Upper lobe of left lung (tissue), 6 donors: ENCODE results near the gene ILKAP. TPM values are rescaled to one million over a fixed set of nuclear protein-coding genes. Genes with fewer than 3 reads are reported as not detected.

Source experiments
- ATAC-seq, 2 donors: fragments of 200-7000 bp; cut with Tn5 transposase; one replicate each; pipeline ENCODE4 v1.9.1; 2022; ENCODE audit warnings: mild to moderate bottlenecking in 2 of 2, moderate library complexity in 2 of 2; ENCODE audit not compliant: low FRiP score in 2 of 2
- DNase-seq, 2 donors: peaks; one replicate each; pipeline ENCODE4 v3.0.0-alpha.2; 2019 to 2020
- H3K27ac ChIP-seq, 4 donors: fragments of 200-600 bp; sonication (generic); one replicate each; pipeline ENCODE4 v1.5.1; 2016 to 2019
- H3K27me3 ChIP-seq, 4 donors: fragments of 200-600 bp; sonication (generic); one replicate each; pipeline ENCODE4 v1.5.1; 2017 to 2019
- H3K36me3 ChIP-seq, 4 donors: fragments of 200-600 bp; sonication (generic); one replicate each; pipeline ENCODE4 v1.5.1; 2016 to 2019
- H3K4me1 ChIP-seq, 4 donors: fragments of 200-600 bp; sonication (generic); one replicate each; pipeline ENCODE4 v1.5.1; 2018 to 2019
- H3K4me3 ChIP-seq, 4 donors: fragments of 200-600 bp; sonication (generic); one replicate each; pipeline ENCODE4 v1.5.1; 2017 to 2019; ENCODE audit warnings: mild to moderate bottlenecking in 2 of 4, moderate library complexity in 1 of 4
- H3K9me3 ChIP-seq, 4 donors: fragments of 200-600 bp; sonication (generic); one replicate each; pipeline ENCODE4 v1.5.1; 2018 to 2019
- CTCF ChIP-seq, 6 experiments: fragments of 450-650 bp in 4 of 6; fragments of 200-600 bp in 2 of 6; sonication (generic) in 2 of 6; IDR thresholded peaks; one replicate each; pipeline ENCODE4 v1.5.1; 2016 to 2019; ENCODE audit warnings: antibody characterized with exemption in 6 of 6
- EP300 ChIP-seq, 4 donors: sonication (generic); formaldehyde crosslinking; IDR thresholded peaks; one replicate each; pipeline ENCODE4 v1.5.1; 2017; ENCODE audit warnings: antibody characterized with exemption in 4 of 4, control low read depth in 2 of 4
- POLR2A ChIP-seq, 4 donors: fragments of 450-650 bp; IDR thresholded peaks; one replicate each; pipeline ENCODE4 v1.5.1; 2016 to 2017; ENCODE audit warnings: antibody characterized with exemption in 4 of 4, mild to moderate bottlenecking in 2 of 4
- POLR2AphosphoS5 ChIP-seq, 2 donors: sonication (generic); formaldehyde crosslinking; IDR thresholded peaks; one replicate each; pipeline ENCODE4 v1.5.1; 2017; ENCODE audit warnings: antibody characterized with exemption in 2 of 2
- WGBS, 2 donors: methylation state at CpG; one replicate each; pipeline ENCODE4 v1.1.5; 2017 to 2018; 5-methylcytosine and 5-hydroxymethylcytosine counted together
- total RNA-seq, 6 donors: library from RNA; depleted of rRNA in 4 of 6; stranded (reverse); fragments of >200 nt in 4 of 6; gene quantifications; one replicate each; pipeline versions ENCODE4 v1.1.0 to v1.2.1, GENCODE V29; 2016 to 2021
- donor health status: DM: no; HTN: no; CAD: no; lungs with moderate emphysema.
- donor health status: DM: no; HTN: yes; CAD: no; lungs with severe emphysema.

The ILKAP gene
- total RNA-seq, 6 donors from 2014 or later, result 35.2 to 67.1 (median 40.7) TPM

- DNase-seq (peak in 1 of 2 donors; percentile 74), ATAC-seq (no peak)
- Histone ChIP-seq H3K36me3 (no peaks in the 10 kb centered on the region), H3K9me3 (no peaks in the 10 kb centered on the region), H3K4me1 (peaks cover 0 to 7% (median 3%) of the 10 kb centered on the region in 4 donors), H3K4me3 (no peak overlapping the region), H3K27ac (no peak overlapping the region), H3K27me3 (no peaks in the 10 kb centered on the region)
- TF ChIP-seq EP300 (IDR thresholded peaks at IDR 0.05) (no peak), CTCF (IDR thresholded peaks at IDR 0.05) (no peak), POLR2AphosphoS5 (IDR thresholded peaks at IDR 0.05) (no peak), POLR2A (IDR thresholded peaks at IDR 0.05) (no peak)
- 85 to 86% methylated on average over 9 to 20 of the region's 20 CpGs for whole genome bisulfite sequencing, 2 donors
Observed at GRCh38 chr2:238125127-238125885, 78.2 kb downstream of the ILKAP start.

GRCh38 chr2:238124488-238125126, 78.9 kb downstream of the ILKAP start:
- no peak overlapping the region for H3K4me3 ChIP-seq
- peaks cover 0 to 7% (median 3%) of the 10 kb centered on the region in 4 donors for H3K4me1 ChIP-seq
- TF ChIP-seq POLR2AphosphoS5 (IDR thresholded peaks at IDR 0.05), result no peak
- TF ChIP-seq CTCF (IDR thresholded peaks at IDR 0.05), result no peak
- no peak for TF ChIP-seq POLR2A (IDR thresholded peaks at IDR 0.05)
- TF ChIP-seq EP300 (IDR thresholded peaks at IDR 0.05), result no peak
- 82 to 89% methylated on average over 19 of the region's 19 CpGs for WGBS, 2 donors
- no peaks in the 10 kb centered on the region for H3K36me3 ChIP-seq
- no peaks in the 10 kb centered on the region for H3K27me3 ChIP-seq
- no peak for ATAC-seq
- H3K9me3 ChIP-seq, result no peaks in the 10 kb centered on the region
- no peak for DNase-seq
- no peak overlapping the region for H3K27ac ChIP-seq

GRCh38 chr2:238123991-238124470, 79.5 kb downstream of the ILKAP start:
- no peaks in the 10 kb centered on the region for H3K36me3 ChIP-seq
- peaks cover 0 to 7% (median 3%) of the 10 kb centered on the region in 4 donors for H3K4me1 ChIP-seq
- no peak for ATAC-seq
- no peak for TF ChIP-seq POLR2A (IDR thresholded peaks at IDR 0.05)
- no peak for TF ChIP-seq CTCF (IDR thresholded peaks at IDR 0.05)
- TF ChIP-seq EP300 (IDR thresholded peaks at IDR 0.05), result no peak
- TF ChIP-seq POLR2AphosphoS5 (IDR thresholded peaks at IDR 0.05), result no peak
- DNase-seq, result peak in 1 of 2 donors; percentile 58
- no peak overlapping the region for H3K27ac ChIP-seq
- H3K4me3 ChIP-seq, result no peak overlapping the region
- H3K9me3 ChIP-seq, result no peaks in the 10 kb centered on the region
- WGBS, 2 donors, result 75 to 78% methylated on average over 6 to 14 of the region's 14 CpGs
- no peaks in the 10 kb centered on the region for H3K27me3 ChIP-seq

- H3K9me3 ChIP-seq, result no peaks in the 10 kb centered on the region
- H3K27me3 ChIP-seq, result no peaks in the 10 kb centered on the region
- H3K36me3 ChIP-seq, result no peaks in the 10 kb centered on the region
- no peak overlapping the region for H3K4me3 ChIP-seq
- 77 to 79% methylated on average over 11 to 22 of the region's 22 CpGs for WGBS, 2 donors
- no peak overlapping the region for H3K27ac ChIP-seq
- no peak for TF ChIP-seq EP300 (IDR thresholded peaks at IDR 0.05)
- no peak for TF ChIP-seq CTCF (IDR thresholded peaks at IDR 0.05)
- no peak for TF ChIP-seq POLR2A (IDR thresholded peaks at IDR 0.05)
- TF ChIP-seq POLR2AphosphoS5 (IDR thresholded peaks at IDR 0.05), result no peak
- DNase-seq (peak in 1 of 2 donors; percentile 70), ATAC-seq (no peak)
- peaks cover 0 to 7% (median 3%) of the 10 kb centered on the region in 4 donors for H3K4me1 ChIP-seq
Observed at GRCh38 chr2:238123218-238123971, 80.1 kb downstream of the ILKAP start.
